ENCODE data around the gene CDH20.

The CDH20 gene

GRCh38 chr18:61333746-61334490, 688 bp downstream of the CDH20 start:
- Mint-ChIP-seq H3K36me3 (peaks cover 0 to 2% of the 10 kb centered on the region in 2 donors), H3K4me3 (no peak overlapping the region), H3K9me3 (peaks cover 0 to 2% of the 10 kb centered on the region in 2 donors), H3K27me3 (peaks cover 39 to 54% of the 10 kb centered on the region in 2 donors), H3K27ac (no peak overlapping the region), H3K4me1 (peaks cover 3 to 5% of the 10 kb centered on the region in 2 donors)
- DNase-seq (no peak), ATAC-seq (replicated peaks) (no peak)

GRCh38 chr18:61334491-61334850, 1.2 kb downstream of the CDH20 start:
- no peak for DNase-seq
- Mint-ChIP-seq H3K27me3 (peaks cover 45 to 51% of the 10 kb centered on the region in 2 donors), H3K4me3 (no peak overlapping the region), H3K4me1 (peaks cover 3 to 5% of the 10 kb centered on the region in 2 donors), H3K27ac (no peak overlapping the region), H3K36me3 (peaks cover 0 to 2% of the 10 kb centered on the region in 2 donors), H3K9me3 (peaks cover 0 to 2% of the 10 kb centered on the region in 2 donors)
- ATAC-seq (replicated peaks) = no peak

GRCh38 chr18:61334951-61335683, 1.9 kb downstream of the CDH20 start:
- H3K4me1 Mint-ChIP-seq = peaks cover 3 to 5% of the 10 kb centered on the region in 2 donors
- peaks cover 0 to 2% of the 10 kb centered on the region in 2 donors for H3K9me3 Mint-ChIP-seq
- ATAC-seq (replicated peaks) (no peak), DNase-seq (no peak)
- H3K36me3 Mint-ChIP-seq = peaks cover 0 to 2% of the 10 kb centered on the region in 2 donors
- H3K27ac Mint-ChIP-seq = no peak overlapping the region
- H3K4me3 Mint-ChIP-seq = no peak overlapping the region
- H3K27me3 Mint-ChIP-seq = peaks cover 45 to 51% of the 10 kb centered on the region in 2 donors

GRCh38 chr18:61335684-61336555, 2.7 kb downstream of the CDH20 start:
- Mint-ChIP-seq H3K27ac (no peak overlapping the region), H3K27me3 (peaks cover 45 to 51% of the 10 kb centered on the region in 2 donors), H3K36me3 (peaks cover 0 to 2% of the 10 kb centered on the region in 2 donors), H3K4me3 (no peak overlapping the region), H3K9me3 (peaks cover 0 to 2% of the 10 kb centered on the region in 2 donors), H3K4me1 (peaks cover 3 to 5% of the 10 kb centered on the region in 2 donors)
- DNase-seq (no peak), ATAC-seq (replicated peaks) (no peak)

- no peak overlapping the region for H3K4me3 Mint-ChIP-seq
- peaks cover 0 to 2% of the 10 kb centered on the region in 2 donors for H3K9me3 Mint-ChIP-seq
- no peak for ATAC-seq (replicated peaks)
These were observed 3.5 kb downstream of the CDH20 start for GRCh38 chr18:61336766-61337165.

GRCh38 chr18:61337527-61337926, 4.3 kb downstream of the CDH20 start:
- no peak overlapping the region for H3K4me3 Mint-ChIP-seq
- no peak for ATAC-seq (replicated peaks)
- no peak for DNase-seq
- H3K36me3 Mint-ChIP-seq = peaks cover 0 to 2% of the 10 kb centered on the region in 2 donors
- peaks cover 0 to 2% of the 10 kb centered on the region in 2 donors for H3K9me3 Mint-ChIP-seq
- H3K27me3 Mint-ChIP-seq = peaks cover 42 to 43% of the 10 kb centered on the region in 2 donors
- peaks cover 3 to 5% of the 10 kb centered on the region in 2 donors for H3K4me1 Mint-ChIP-seq
- no peak overlapping the region for H3K27ac Mint-ChIP-seq

More at GRCh38 chr18:61336766-61337165, 3.5 kb downstream of the CDH20 start:
- H3K27me3 Mint-ChIP-seq = peaks cover 40 to 45% of the 10 kb centered on the region in 2 donors
- H3K27ac Mint-ChIP-seq = no peak overlapping the region
- peaks cover 0 to 2% of the 10 kb centered on the region in 2 donors for H3K36me3 Mint-ChIP-seq
- peaks cover 3 to 5% of the 10 kb centered on the region in 2 donors for H3K4me1 Mint-ChIP-seq
- DNase-seq = no peak

GRCh38 chr18:61340148-61340547, 6.9 kb downstream of the CDH20 start:
- Mint-ChIP-seq H3K4me1 (no peaks in the 10 kb centered on the region), H3K36me3 (no peaks in the 10 kb centered on the region), H3K27ac (no peak overlapping the region), H3K27me3 (peaks cover 18 to 26% of the 10 kb centered on the region in 2 donors), H3K4me3 (no peak overlapping the region), H3K9me3 (no peaks in the 10 kb centered on the region)
- ATAC-seq (replicated peaks) (no peak), DNase-seq (no peak)

GRCh38 chr18:61348230-61348629, 15.0 kb downstream of the CDH20 start:
- Mint-ChIP-seq H3K36me3 (no peaks in the 10 kb centered on the region), H3K27me3 (peaks cover 5 to 19% of the 10 kb centered on the region in 2 donors), H3K27ac (no peak overlapping the region), H3K4me3 (no peak overlapping the region), H3K4me1 (no peaks in the 10 kb centered on the region), H3K9me3 (no peaks in the 10 kb centered on the region)
- DNase-seq (no peak), ATAC-seq (replicated peaks) (no peak)

GRCh38 chr18:61350578-61350977, 17.3 kb downstream of the CDH20 start:
- Mint-ChIP-seq H3K4me3 (no peak overlapping the region), H3K9me3 (no peaks in the 10 kb centered on the region), H3K36me3 (no peaks in the 10 kb centered on the region), H3K27me3 (peaks cover 5 to 19% of the 10 kb centered on the region in 2 donors), H3K27ac (no peak overlapping the region), H3K4me1 (no peaks in the 10 kb centered on the region)
- ATAC-seq (replicated peaks) (no peak), DNase-seq (no peak)

GRCh38 chr18:61352059-61352458, 18.8 kb downstream of the CDH20 start:
- H3K36me3 Mint-ChIP-seq = no peaks in the 10 kb centered on the region
- no peaks in the 10 kb centered on the region for H3K4me1 Mint-ChIP-seq
- H3K4me3 Mint-ChIP-seq = no peak overlapping the region
- no peak overlapping the region for H3K27ac Mint-ChIP-seq
- no peak for DNase-seq
- H3K9me3 Mint-ChIP-seq = no peaks in the 10 kb centered on the region
- H3K27me3 Mint-ChIP-seq = peaks cover 5 to 19% of the 10 kb centered on the region in 2 donors
- no peak for ATAC-seq (replicated peaks)

- Mint-ChIP-seq H3K27ac (no peak overlapping the region), H3K27me3 (peaks cover 6 to 19% of the 10 kb centered on the region in 2 donors), H3K4me1 (no peaks in the 10 kb centered on the region), H3K9me3 (no peaks in the 10 kb centered on the region), H3K36me3 (no peaks in the 10 kb centered on the region), H3K4me3 (no peak overlapping the region)
- ATAC-seq (replicated peaks) (no peak), DNase-seq (no peak)
These were observed 19.4 kb downstream of the CDH20 start for GRCh38 chr18:61352611-61353010.

GRCh38 chr18:61360404-61361383, 27.5 kb downstream of the CDH20 start:
- Mint-ChIP-seq H3K4me3 (no peak overlapping the region), H3K27ac (no peak overlapping the region)

GRCh38 chr18:61362511-61362910, 29.3 kb downstream of the CDH20 start:
- Mint-ChIP-seq H3K27ac (no peak overlapping the region), H3K36me3 (no peaks in the 10 kb centered on the region), H3K9me3 (peaks cover 1 to 5% of the 10 kb centered on the region in 2 donors), H3K4me1 (peaks cover 0 to 15% of the 10 kb centered on the region in 2 donors), H3K27me3 (peaks cover 9 to 22% of the 10 kb centered on the region in 2 donors), H3K4me3 (no peak overlapping the region)
- ATAC-seq (replicated peaks) (no peak), DNase-seq (no peak)

More at GRCh38 chr18:61360404-61361383, 27.5 kb downstream of the CDH20 start:
- peaks cover 1 to 5% of the 10 kb centered on the region in 2 donors for H3K9me3 Mint-ChIP-seq
- H3K27me3 Mint-ChIP-seq = peaks cover 9 to 15% of the 10 kb centered on the region in 2 donors
- peaks cover 0 to 15% of the 10 kb centered on the region in 2 donors for H3K4me1 Mint-ChIP-seq
- peak; percentile 13 for DNase-seq
- ATAC-seq (replicated peaks) = peak; percentile 86 to 89
- H3K36me3 Mint-ChIP-seq = no peaks in the 10 kb centered on the region
